Thymus (tissue), 11 donors: ENCODE data around the gene OR8K1. TPM values are rescaled to one million over a fixed set of nuclear protein-coding genes. Genes with fewer than 3 reads are reported as not detected.

Experiments used
- DNase-seq, 9 donors: peaks; one replicate each; pipeline ENCODE4 v3.0.0-alpha.2; 2013; ENCODE audit warnings: low spot score in 9 of 9, low read depth in 6 of 9, missing footprints in 1 of 9
- H3K27ac ChIP-seq, 2 donors: one replicate each; pipeline ENCODE4 v1.5.1; 2013; ENCODE audit warnings: control low read depth in 1 of 2, low read depth in 1 of 2, low read length in 1 of 2, mild to moderate bottlenecking in 1 of 2, moderate library complexity in 1 of 2
- H3K27me3 ChIP-seq, 2 donors: one replicate each; pipeline ENCODE4 v1.5.1; 2013; ENCODE audit warnings: low read length in 1 of 2; ENCODE audit not compliant: control insufficient read depth in 2 of 2, insufficient read depth in 1 of 2
- H3K36me3 ChIP-seq, 2 donors: one replicate each; pipeline ENCODE4 v1.5.1; 2013; ENCODE audit warnings: low read length in 1 of 2, mild to moderate bottlenecking in 1 of 2, moderate library complexity in 1 of 2; ENCODE audit not compliant: control insufficient read depth in 2 of 2, insufficient read depth in 2 of 2
- H3K4me1 ChIP-seq, 2 donors: one replicate each; pipeline ENCODE4 v1.5.1; 2013; ENCODE audit warnings: low read length in 2 of 2; ENCODE audit not compliant: control insufficient read depth in 2 of 2, insufficient read depth in 2 of 2
- H3K4me3 ChIP-seq, 2 donors: one replicate each; pipeline ENCODE4 v1.5.1; 2013; ENCODE audit warnings: low read length in 2 of 2, control low read depth in 1 of 2, mild to moderate bottlenecking in 1 of 2
- H3K9me3 ChIP-seq, 2 donors: one replicate each; pipeline ENCODE4 v1.5.1; 2013; ENCODE audit warnings: low read length in 1 of 2, mild to moderate bottlenecking in 1 of 2; ENCODE audit not compliant: control insufficient read depth in 2 of 2, insufficient read depth in 1 of 2
- WGBS: extraction: QIAGEN DNeasy Blood & Tissue Kit; methylation state at CpG from one replicate; pipeline ENCODE4 v1.1.7; 2013; 5-methylcytosine and 5-hydroxymethylcytosine counted together
- polyA plus RNA-seq: library from polyadenylated mRNA; stranded (reverse); fragments of 200-250 nt; gene quantifications from one replicate; pipeline ENCODE4 v1.2.3, GENCODE V29; 2013
- total RNA-seq: library from RNA; stranded (reverse); fragments of 120-200 nt; gene quantifications from one replicate; pipeline ENCODE4 v1.2.4, GENCODE V29; 2013
- donor health status: healthy.

OR8K1 gene
- total and polyA plus RNA-seq, 2 donors: not detected

GRCh38 chr11:56380120-56380519, 34.3 kb downstream of the OR8K1 start:
- no peak overlapping the region for H3K4me3 ChIP-seq
- no peak for DNase-seq
- H3K27ac ChIP-seq: no peak overlapping the region
- WGBS: 94% methylated on average over 2 of the region's 2 CpGs
- no peaks in the 10 kb centered on the region for H3K9me3 ChIP-seq
- no peaks in the 10 kb centered on the region for H3K36me3 ChIP-seq
- H3K27me3 ChIP-seq: no peaks in the 10 kb centered on the region
- H3K4me1 ChIP-seq: no peaks in the 10 kb centered on the region

- WGBS: 94% methylated on average over 3 of the region's 3 CpGs
Measured at GRCh38 chr11:56394381-56394780, 48.5 kb downstream of the OR8K1 start.

GRCh38 chr11:56396047-56396446, 50.2 kb downstream of the OR8K1 start:
- H3K36me3 ChIP-seq: no peaks in the 10 kb centered on the region
- H3K27ac ChIP-seq: no peak overlapping the region
- H3K4me1 ChIP-seq: no peaks in the 10 kb centered on the region
- WGBS: 79% methylated on average over 3 of the region's 3 CpGs
- no peak overlapping the region for H3K4me3 ChIP-seq
- H3K27me3 ChIP-seq: no peaks in the 10 kb centered on the region
- H3K9me3 ChIP-seq: no peaks in the 10 kb centered on the region
- no peak for DNase-seq

More at GRCh38 chr11:56394381-56394780, 48.5 kb downstream of the OR8K1 start:
- Histone ChIP-seq H3K4me3 (no peak overlapping the region), H3K36me3 (no peaks in the 10 kb centered on the region), H3K9me3 (no peaks in the 10 kb centered on the region), H3K27ac (no peak overlapping the region), H3K4me1 (no peaks in the 10 kb centered on the region), H3K27me3 (no peaks in the 10 kb centered on the region)
- no peak for DNase-seq

Other genes starting within 250 kb of the OR8K1 start
- gene OR8H2, start 242.4 kb upstream of the OR8K1 start, total RNA-seq: not detected
- gene OR8H2, start 242.4 kb upstream of the OR8K1 start, polyA plus RNA-seq: not detected
- not detected for gene OR8H3, start 223.7 kb upstream of the OR8K1 start, total RNA-seq
- not detected for gene OR8H3, start 223.7 kb upstream of the OR8K1 start, polyA plus RNA-seq
- gene OR8J3, start 205.8 kb upstream of the OR8K1 start, total RNA-seq: not detected
- gene OR8J3, start 205.8 kb upstream of the OR8K1 start, polyA plus RNA-seq: not detected
- gene OR8K5, start 185.7 kb upstream of the OR8K1 start, total RNA-seq: not detected
- gene OR8K5, start 185.7 kb upstream of the OR8K1 start, polyA plus RNA-seq: not detected
- gene OR5J2, start 169.4 kb upstream of the OR8K1 start, total RNA-seq: not detected
- gene OR5J2, start 169.4 kb upstream of the OR8K1 start, polyA plus RNA-seq: 0.02 TPM
- not detected for gene OR5T2, start 111.8 kb upstream of the OR8K1 start, total RNA-seq
- gene OR5T2, start 111.8 kb upstream of the OR8K1 start, polyA plus RNA-seq: not detected
- gene OR5T3, start 93.8 kb upstream of the OR8K1 start, total RNA-seq: not detected
- not detected for gene OR5T3, start 93.8 kb upstream of the OR8K1 start, polyA plus RNA-seq
- not detected for gene OR5T1, start 71.9 kb upstream of the OR8K1 start, total RNA-seq
- not detected for gene OR5T1, start 71.9 kb upstream of the OR8K1 start, polyA plus RNA-seq
- not detected for gene OR8H1, start 53.8 kb upstream of the OR8K1 start, total RNA-seq
- not detected for gene OR8H1, start 53.8 kb upstream of the OR8K1 start, polyA plus RNA-seq
- not detected for gene OR8K3, start 30.9 kb upstream of the OR8K1 start, total RNA-seq
- gene OR8K3, start 30.9 kb upstream of the OR8K1 start, polyA plus RNA-seq: not detected
- not detected for gene OR8J1, start 8.3 kb downstream of the OR8K1 start, total RNA-seq
- not detected for gene OR8J1, start 8.3 kb downstream of the OR8K1 start, polyA plus RNA-seq
- not detected for gene OR8U1, start 29.6 kb downstream of the OR8K1 start, total RNA-seq
- not detected for gene OR8U1, start 29.6 kb downstream of the OR8K1 start, polyA plus RNA-seq
- gene OR5AL1, start 66.7 kb downstream of the OR8K1 start, total RNA-seq: not detected
- gene OR5AL1, start 66.7 kb downstream of the OR8K1 start, polyA plus RNA-seq: not detected
- not detected for gene OR5M3, start 127.3 kb downstream of the OR8K1 start, total RNA-seq
- not detected for gene OR5M3, start 127.3 kb downstream of the OR8K1 start, polyA plus RNA-seq
- gene OR5M8, start 145.3 kb downstream of the OR8K1 start, total RNA-seq: not detected
- gene OR5M8, start 145.3 kb downstream of the OR8K1 start, polyA plus RNA-seq: not detected
- not detected for gene OR5M11, start 197.2 kb downstream of the OR8K1 start, total RNA-seq
- gene OR5M11, start 197.2 kb downstream of the OR8K1 start, polyA plus RNA-seq: not detected
- not detected for gene OR5M10, start 231.7 kb downstream of the OR8K1 start, total RNA-seq
- not detected for gene OR5M10, start 231.7 kb downstream of the OR8K1 start, polyA plus RNA-seq